HepG2 (cell line): ENCODE results near the gene NPPA. TPM values are rescaled to one million over a fixed set of nuclear protein-coding genes. Genes with fewer than 3 reads are reported as not detected.

Source experiments
- ATF3 ChIP-seq: sonication (generic); formaldehyde crosslinking; IDR thresholded peaks from 2 replicates; pipeline ENCODE4 v1.4.0; 2020; ENCODE audit warnings: missing genetic modification reagents
- BATF2 ChIP-seq: sonication (generic); formaldehyde crosslinking; IDR thresholded peaks from 2 replicates; pipeline ENCODE4 v1.8.0; 2022; ENCODE audit warnings: mild to moderate bottlenecking, missing genetic modification reagents, moderate library complexity
- BCL6 ChIP-seq: IDR thresholded peaks from 2 replicates; pipeline ENCODE4 v1.6.1; 2016; ENCODE audit warnings: missing genetic modification reagents, missing compliant biosample characterization
- CBFB ChIP-seq: sonication (generic); formaldehyde crosslinking; IDR thresholded peaks from 2 replicates; pipeline ENCODE4 v1.4.0; 2020; ENCODE audit warnings: missing genetic modification reagents
- FOXP1 ChIP-seq, 2 experiments: fragments of 450-650 bp in 1 of 2; IDR thresholded peaks; 2 replicates each; pipeline ENCODE4 v1.6.1; 2017 to 2018; ENCODE audit warnings: antibody characterized with exemption in 1 of 2
- HDAC1 ChIP-seq: sonication (generic); formaldehyde crosslinking; IDR thresholded peaks from 2 replicates; pipeline ENCODE4 v1.5.1; 2020; ENCODE audit warnings: mild to moderate bottlenecking, missing genetic modification reagents
- HMGA1 ChIP-seq: sonication (generic); formaldehyde crosslinking; conservative IDR thresholded peaks from 2 replicates; pipeline ENCODE4 v1.4.0; 2020; ENCODE audit warnings: missing genetic modification reagents
- HMGXB3 ChIP-seq: sonication (generic); formaldehyde crosslinking; IDR thresholded peaks from 2 replicates; pipeline ENCODE4 v1.4.0; 2020; ENCODE audit warnings: missing genetic modification reagents, borderline replicate concordance
- HNF4A ChIP-seq: sonication (generic); formaldehyde crosslinking; IDR thresholded peaks from 2 replicates; pipeline ENCODE4 v1.4.0; 2020; ENCODE audit warnings: missing genetic modification reagents
- MED13 ChIP-seq: sonication (generic); formaldehyde crosslinking; IDR thresholded peaks from 2 replicates; pipeline ENCODE4 v1.5.0; 2020; ENCODE audit warnings: missing genetic modification reagents
- MXI1 ChIP-seq: IDR thresholded peaks from 3 replicates; pipeline ENCODE4 v1.6.1; 2012; ENCODE audit warnings: low read depth, low read length, inconsistent platforms, borderline replicate concordance
- PCBP1 ChIP-seq: fragments of 200-400 bp; formaldehyde crosslinking; IDR thresholded peaks from 2 replicates; pipeline ENCODE4 v1.6.1; 2017; ENCODE audit warnings: mild to moderate bottlenecking, low read depth, low read length, borderline replicate concordance
- PHF21A ChIP-seq: sonication (generic); formaldehyde crosslinking; IDR thresholded peaks from 2 replicates; pipeline ENCODE4 v1.5.0; 2020; ENCODE audit warnings: mild to moderate bottlenecking, missing genetic modification reagents
- RXRA ChIP-seq: sonication (generic); formaldehyde crosslinking; IDR thresholded peaks from 2 replicates; pipeline ENCODE4 v1.5.1; 2020; ENCODE audit warnings: missing genetic modification reagents
- SMAD3 ChIP-seq: sonication (generic); formaldehyde crosslinking; IDR thresholded peaks from 2 replicates; pipeline ENCODE4 v1.4.0; 2020; ENCODE audit warnings: missing genetic modification reagents
- TRIM22 ChIP-seq: fragments of 450-650 bp; IDR thresholded peaks from 2 replicates; pipeline ENCODE4 v1.6.1; 2017
- ZNF501 ChIP-seq: sonication (generic); formaldehyde crosslinking; IDR thresholded peaks from 2 replicates; pipeline ENCODE4 v1.5.1; 2020; ENCODE audit warnings: mild to moderate bottlenecking, moderate library complexity, missing genetic modification reagents
- ZNF562 ChIP-seq: sonication (generic); formaldehyde crosslinking; IDR thresholded peaks from 2 replicates; pipeline ENCODE4 v1.8.0; 2022; ENCODE audit warnings: missing genetic modification reagents, borderline replicate concordance
- ZNF569 ChIP-seq: sonication (generic); formaldehyde crosslinking; IDR thresholded peaks from 2 replicates; pipeline ENCODE4 v1.5.0; 2020; ENCODE audit warnings: mild to moderate bottlenecking, missing genetic modification reagents, moderate library complexity, borderline replicate concordance
- ZNF616 ChIP-seq: sonication (generic); formaldehyde crosslinking; IDR thresholded peaks from 2 replicates; pipeline ENCODE4 v1.5.0; 2020; ENCODE audit warnings: low read depth, mild to moderate bottlenecking, missing genetic modification reagents
- ZNF850 ChIP-seq: sonication (generic); formaldehyde crosslinking; conservative IDR thresholded peaks from 2 replicates; pipeline ENCODE4 v1.9.0; 2021; ENCODE audit warnings: mild to moderate bottlenecking, missing genetic modification reagents
- polyA plus RNA-seq, 8 experiments: library from polyadenylated mRNA; depleted of rRNA in 3 of 8; stranded (reverse) in 7 of 8; unstranded in 1 of 8; fragments of >200 nt; fragmentation: Illumina TruSeq in 4 of 8; extraction: Trizol in 4 of 8; gene quantifications; 2 replicates each; pipeline versions ENCODE4 v1.2.1 to v1.2.3, GENCODE V29; 2011 to 2016; ENCODE audit warnings: low read depth in 4 of 8, missing spikeins in 1 of 8, mixed read lengths in 1 of 8; ENCODE audit not compliant: insufficient read depth in 1 of 8
- total RNA-seq, 5 experiments: library from RNA; depleted of rRNA; stranded (reverse); fragments of >200 nt; fragmentation: Illumina TruSeq; extraction: Trizol; gene quantifications; 2 replicates each; pipeline ENCODE4 v1.2.3, GENCODE V29; 2016; ENCODE audit warnings: low read depth in 1 of 5

NPPA gene
- total and polyA plus RNA-seq, 2 of the 13 experiments (the other 11 are each of a cell fraction or from before 2014, with no cell fraction given) = not detected

GRCh38 chr1:11805422-11806306, 41.9 kb downstream of the NPPA start, which contains the start of the genes CLCN6 and MTHFR (continued):
- TF ChIP-seq ZNF616 (CRISPR knock-in tag) (0 out of 2 replicates have a peak, but pooled peaks have one; percentile 60), ZNF562 (CRISPR knock-in tag) (no peak), HNF4A (CRISPR knock-in tag) (peak; percentile 39; the same call in 1 of the 2 replicates), MXI1 (peak; percentile 72; the same call in 1 of the 3 replicates), ZNF501 (CRISPR knock-in tag) (peak; percentile 99), HMGXB3 (no peak; the same call in 1 of the 2 replicates), HDAC1 (CRISPR knock-in tag) (peak; percentile 82), ZNF569 (peak; percentile 14; the same call in 1 of the 2 replicates), ZNF850 (CRISPR knock-in tag) (no peak), PCBP1 (0 out of 2 replicates have a peak, but pooled peaks have one; percentile 11), ATF3 (CRISPR knock-in tag) (peak; percentile 66), HMGA1 (no peak), BATF2 (CRISPR knock-in tag) (0 out of 2 replicates have a peak, but pooled peaks have one; percentile 13), RXRA (CRISPR knock-in tag) (peak; percentile 78), TRIM22 (no peak), MED13 (CRISPR knock-in tag) (peak; percentile 80; the same call in 1 of the 2 replicates), BCL6 (CRISPR knock-in tag) (peak; percentile 26), SMAD3 (CRISPR knock-in tag) (peak; percentile 68; the same call in 1 of the 2 replicates), CBFB (CRISPR knock-in tag) (peak; percentile 66; the same call in 1 of the 2 replicates), FOXP1 (IDR thresholded peaks at IDR 0.05) (no peak), FOXP1 (CRISPR knock-in tag; IDR thresholded peaks at IDR 0.05) (0 out of 2 replicates have a peak, but pooled peaks have one; percentile 28), PHF21A (CRISPR knock-in tag) (peak; percentile 54; the same call in 1 of the 2 replicates)
